K562 (cell line): ENCODE measurements around the gene SLC6A7. TPM values are rescaled to one million over a fixed set of nuclear protein-coding genes. Genes with fewer than 3 reads are reported as not detected.

Experiments used
- ATAC-seq: fragments of 200-7000 bp; cut with Tn5 transposase; 3 replicates; pipeline ENCODE4 v1.9.1; 2020; ENCODE audit warnings: moderate library complexity
- Bru-seq: library from RNA; stranded (reverse); fragments of 400-500 nt; gene quantifications from one replicate; lab custom pipeline; 2021; lab: Mats Ljungman, UMichigan
- BruChase-seq, 2 experiments: library from RNA; stranded (reverse); fragments of 400-500 nt; gene quantifications; one replicate each; lab custom pipeline; 2021; lab: Mats Ljungman, UMichigan
- BruUV-seq: library from RNA; stranded (reverse); fragments of 400-500 nt; replicated peaks from 2 replicates; lab custom pipeline; 2021; lab: Mats Ljungman, UMichigan
- CTCF ChIA-PET: fragments of 300-600 bp; formaldehyde crosslinking; extraction: SDS; loops from one replicate; lab custom pipeline; 2021; ENCODE audit warnings: low intra/inter-chr PET ratio; lab: Yijun Ruan, JAX
- POLR2A ChIA-PET: fragments of 300-600, 350-650 bp; sonication (Branson Sonifier 250); formaldehyde crosslinking; extraction: SDS; loops from one replicate; lab custom pipeline; 2021; ENCODE audit warnings: antibody characterized with exemption, inconsistent platforms; lab: Yijun Ruan, JAX
- DNase-seq, 4 experiments: peaks; one replicate each; pipeline versions ENCODE4 v3.0.0 to v3.0.0-alpha.2; 2011 to 2018; ENCODE audit warnings: low spot score in 3 of 4, mixed read lengths in 3 of 4; ENCODE audit errors: extremely low read depth in 1 of 4
- FAIRE-seq: peaks from 2 replicates; lab custom pipeline; 2011; peaks lifted over from hg19 to GRCh38; lab: Jason Lieb, UNC
- H2AFZ ChIP-seq: 2 replicates; pipeline ENCODE4 v1.6.0; 2011; ENCODE audit warnings: low read depth, low read length, control low read depth, inconsistent platforms
- H3K27ac ChIP-seq: fragments of 200-600 bp; 3 replicates; pipeline ENCODE4 v1.8.0; 2011; ENCODE audit warnings: low read depth, mild to moderate bottlenecking, control low read depth, inconsistent platforms, low read length, moderate library complexity, mixed read lengths; ENCODE audit errors: extremely low read depth
- H3K27me3 ChIP-seq, 2 experiments: fragments of 300-600 bp in 1 of 2; 2 replicates in 1 of 2; 3 replicates in 1 of 2; pipeline versions ENCODE4 v1.6.0 to v1.8.0; 2011; ENCODE audit warnings: inconsistent platforms in 2 of 2, low read length in 2 of 2, mild to moderate bottlenecking in 1 of 2, mixed read lengths in 1 of 2, moderate library complexity in 1 of 2; ENCODE audit not compliant: control insufficient read depth in 2 of 2, insufficient read depth in 2 of 2
- H3K36me3 ChIP-seq: fragments of 300-600 bp; 3 replicates; pipeline ENCODE4 v1.8.0; 2011; ENCODE audit warnings: mild to moderate bottlenecking, low read length, inconsistent platforms; ENCODE audit not compliant: control insufficient read depth, insufficient read depth
- H3K4me1 ChIP-seq, 2 experiments: fragments of 200-600 bp in 1 of 2; replicated peaks in 1 of 2; 2 replicates in 1 of 2; 3 replicates in 1 of 2; pipeline versions ENCODE4 v1.5.1 to v1.8.0; 2011; ENCODE audit warnings: inconsistent platforms in 2 of 2, low read length in 2 of 2, mild to moderate bottlenecking in 1 of 2, mixed read lengths in 1 of 2, moderate library complexity in 1 of 2; ENCODE audit not compliant: control insufficient read depth in 2 of 2, insufficient read depth in 2 of 2
- H3K4me2 ChIP-seq: 2 replicates; pipeline ENCODE4 v1.6.1; 2011; ENCODE audit warnings: low read length, control low read depth, inconsistent platforms, mixed read lengths; ENCODE audit not compliant: insufficient read depth
- H3K4me3 ChIP-seq: fragments of 200-600 bp; sonication (generic), shearing (Covaris generic); 2 replicates; pipeline ENCODE4 v1.5.1; 2016; ENCODE audit warnings: control low read depth, inconsistent platforms
- H3K79me2 ChIP-seq: fragments of 200-600 bp; 3 replicates; pipeline ENCODE4 v1.8.0; 2011; ENCODE audit warnings: low read length, inconsistent platforms; ENCODE audit not compliant: control insufficient read depth, insufficient read depth
- H3K9ac ChIP-seq, 2 experiments: 2 replicates each; pipeline versions ENCODE4 v1.6.0 to v1.6.1; 2011; ENCODE audit warnings: low read depth in 2 of 2, low read length in 2 of 2, control low read depth in 1 of 2, inconsistent platforms in 1 of 2, mild to moderate bottlenecking in 1 of 2, mixed read lengths in 1 of 2; ENCODE audit not compliant: insufficient read depth in 1 of 2
- H3K9me1 ChIP-seq: one replicate; pipeline ENCODE4 v1.6.0; 2011; ENCODE audit warnings: inconsistent platforms, mild to moderate bottlenecking, low read length, moderate library complexity; ENCODE audit not compliant: control insufficient read depth, insufficient read depth
- H3K9me3 ChIP-seq: replicated peaks from 2 replicates; pipeline ENCODE4 v1.5.1; 2011; ENCODE audit warnings: low read depth, low read length, inconsistent platforms; ENCODE audit not compliant: control insufficient read depth, insufficient read depth
- H4K20me1 ChIP-seq: replicated peaks from 2 replicates; pipeline ENCODE4 v1.6.1; 2011; ENCODE audit warnings: low read length, inconsistent platforms, mixed read lengths; ENCODE audit not compliant: control insufficient read depth, insufficient read depth
- GATAD2A ChIP-seq: fragments of 450-650 bp; IDR thresholded peaks from 2 replicates; pipeline ENCODE4 v1.6.1; 2017
- GATAD2B ChIP-seq: fragments of 450-650 bp; IDR thresholded peaks from 2 replicates; pipeline ENCODE4 v1.6.1; 2017; ENCODE audit warnings: mild to moderate bottlenecking, borderline replicate concordance
- GTF2F1 ChIP-seq: IDR thresholded peaks from 2 replicates; pipeline ENCODE4 v1.6.1; 2011; ENCODE audit warnings: low read depth, low read length, improper control_type of control experiment
- HDGF ChIP-seq: fragments of 450-650 bp; IDR thresholded peaks from 2 replicates; pipeline ENCODE4 v1.6.1; 2016
- TEAD4 ChIP-seq, 2 experiments: sonication (generic) in 1 of 2; formaldehyde crosslinking in 1 of 2; IDR thresholded peaks; 2 replicates each; pipeline versions ENCODE4 v1.6.1 to v1.8.0; 2012 to 2022; ENCODE audit warnings: borderline replicate concordance in 1 of 2, inconsistent platforms in 1 of 2, low read length in 1 of 2, mild to moderate bottlenecking in 1 of 2, missing genetic modification reagents in 1 of 2
- WGBS: fragments of 100-300 bp; shearing (Covaris generic); methylation state at CpG from one replicate; pipeline ENCODE4 v1.1.6; 2016; ENCODE audit warnings: low coverage, mixed read lengths; ENCODE audit not compliant: insufficient coverage; ENCODE audit errors: missing lambda C conversion rate; 5-methylcytosine and 5-hydroxymethylcytosine counted together
- in situ Hi-C: fragments of 300-500 bp; cut with MboI; formaldehyde crosslinking; loops from 4 replicates; pipeline ENCODE4 v1.15.0; 2018; ENCODE audit warnings: inconsistent platforms, mixed read lengths
- intact Hi-C: fragments of 100-400 bp; cut with micrococcal nuclease; formaldehyde crosslinking; loops from 2 replicates; pipeline ENCODE4 v1.14.2; 2022
- long read RNA-seq, 3 experiments: library from polyadenylated mRNA in 2 of 3; library from RNA in 1 of 3; unstranded in 2 of 3; stranded (forward) in 1 of 3; transcript quantifications; one replicate each; pipeline ENCODE4 v2.0.0, GENCODE V29; 2019 to 2022
- polyA minus RNA-seq, 3 experiments: library from RNA; depleted of rRNA, polyadenylated mRNA; stranded (reverse); fragments of >200 nt; gene quantifications; 2 replicates each; pipeline ENCODE4 v1.2.3, GENCODE V29; 2011
- polyA plus RNA-seq, 8 experiments: library from polyadenylated mRNA; depleted of rRNA in 4 of 8; stranded (reverse) in 5 of 8; unstranded in 3 of 8; fragments of >200 nt; fragmentation: Nextera tagmentation in 2 of 8; fragmentation: Illumina TruSeq in 1 of 8; extraction: Ambion mirVana in 2 of 8; extraction: Trizol in 1 of 8; gene quantifications; 2 replicates each; pipeline versions ENCODE4 v1.2.1 to v1.2.3, GENCODE V29; 2011 to 2014; ENCODE audit warnings: inconsistent platforms in 1 of 8, missing spikeins in 1 of 8
- total RNA-seq, 7 experiments: library from RNA; depleted of rRNA in 6 of 7; stranded (reverse); fragments of >200 nt in 6 of 7; fragmentation: Illumina TruSeq in 2 of 7; extraction: Trizol in 2 of 7; gene quantifications; 2 replicates each; pipeline versions ENCODE4 v1.2.1 to v1.2.3, GENCODE V29; 2011 to 2021; ENCODE audit warnings: low replicate concordance in 1 of 7

SLC6A7 gene
- not detected in 2 replicates for total RNA-seq (2011; cell fraction: chromatin; rRNA removed; ENCODE audit: low replicate concordance)
- total RNA-seq (2011; cell fraction: nucleolus; rRNA removed) = not detected in 2 replicates
- not detected in 2 replicates for total RNA-seq (2011; cell fraction: nucleoplasm; rRNA removed)
- not detected in 2 replicates for total RNA-seq (2014; rRNA removed)
- not detected in 2 replicates for total RNA-seq (2014; rRNA removed; fragmentation: Illumina TruSeq; extraction: Trizol)
- not detected in 2 replicates for total RNA-seq (2015; rRNA removed; fragmentation: Illumina TruSeq; extraction: Trizol)
- total RNA-seq (2021) = not detected in 2 replicates
- polyA plus RNA-seq (2011; rRNA removed) = not detected in 2 replicates
- not detected in 2 replicates for polyA plus RNA-seq (2011; cell fraction: cytosol; rRNA removed)
- polyA plus RNA-seq (2011; cell fraction: nucleus; rRNA removed) = not detected in 2 replicates
- polyA plus RNA-seq (2012) = not detected in 2 replicates
- polyA plus RNA-seq (2014; fragmentation: Illumina TruSeq; extraction: Trizol) = not detected in 2 replicates
- not detected for polyA plus RNA-seq (2014; fragmentation: Nextera tagmentation; extraction: Ambion mirVana)
- not detected in 2 replicates for polyA plus RNA-seq (2014; rRNA removed)
- polyA minus RNA-seq (2011; rRNA and poly(A)+ RNA removed) = not detected in 2 replicates
- polyA minus RNA-seq (2011; cell fraction: cytosol; rRNA and poly(A)+ RNA removed) = not detected in 2 replicates
- not detected in 2 replicates for polyA minus RNA-seq (2011; cell fraction: nucleus; rRNA and poly(A)+ RNA removed)
- Bru-seq, nascent RNA = percentile 4 among the genes with signal in this experiment
- not detected for BruChase-seq, experiment 1, labeled RNA remaining after a 2-hour chase
- BruChase-seq, experiment 2, labeled RNA remaining after a 6-hour chase = not detected
- long read RNA-seq, experiment 1 = 0 reads
- long read RNA-seq, experiment 2 = 0 reads
- long read RNA-seq, experiment 3 = 0 reads

DNA sequence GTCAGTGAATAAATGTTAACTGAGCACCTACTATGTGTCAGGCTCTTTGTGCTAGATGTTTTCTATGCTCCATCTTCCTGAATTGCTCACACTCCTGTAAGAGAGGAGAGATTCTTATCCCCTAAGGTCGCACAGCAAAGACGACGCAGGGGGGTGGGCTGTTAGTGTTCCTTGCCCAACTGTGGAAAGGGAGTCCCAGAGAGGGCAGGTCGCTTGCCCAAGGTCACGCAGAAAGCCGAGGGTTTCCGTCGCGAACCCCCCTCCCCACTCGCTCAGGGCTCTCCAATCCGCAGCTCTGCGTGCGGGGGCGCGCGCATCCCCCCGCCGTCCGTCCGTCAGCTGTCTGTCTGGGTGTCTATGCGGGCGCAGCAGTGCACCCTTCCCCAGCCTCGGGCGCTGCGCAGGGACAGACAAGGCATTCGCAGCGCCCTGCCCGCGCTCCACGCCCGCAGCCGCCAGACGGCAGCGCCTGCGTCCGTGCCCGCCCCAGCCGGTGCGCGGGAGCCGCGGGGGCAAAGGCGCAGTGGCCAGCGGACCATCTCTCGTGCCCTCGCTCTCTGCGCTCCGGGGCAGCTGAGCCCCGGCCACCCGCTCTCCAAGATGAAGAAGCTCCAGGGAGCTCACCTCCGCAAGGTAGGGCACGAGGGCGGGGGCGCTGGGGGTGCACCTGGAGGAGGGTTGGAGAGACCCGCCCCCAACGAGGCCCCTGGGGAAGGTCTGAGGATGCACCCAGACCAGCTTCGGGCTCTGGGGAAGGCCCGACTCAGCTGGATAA is at the start of gene SLC6A7:
Gene SLC6A7 (plus strand): TSS at position 335 of the 775 bp plus-strand sequence. CDS start 266 bp downstream, at position 601.
- intact Hi-C loops (no loop called here), in situ Hi-C loops (no loop called here)
- FAIRE-seq (no peak), DNase-seq (no peak), ATAC-seq (no peak)
- peaks cover 40 to 89% of the 10 kb centered on the region in 2 experiments for H3K27me3 ChIP-seq
- no peaks in the 10 kb centered on the region for H3K9me1 ChIP-seq
- H3K4me1 ChIP-seq = peaks cover 0 to 7% of the 10 kb centered on the region in 2 experiments; a peak in 1 of 5 replicates
- no peaks in the 10 kb centered on the region for H3K79me2 ChIP-seq
- WGBS = 15% methylated on average over 36 of the region's 58 CpGs
- ChIA-PET CTCF (no interaction called here), POLR2A (interaction anchor here (1.4 kb wide), 2 partner anchors 23 to 122 kb away, joined by 3 to 6 read pairs; no protein-coding TSS in a partner anchor)
- no TSS peak for BruUV-seq
- 0 out of 2 replicates have a peak, but pooled peaks cover 7% of the 10 kb centered on the region for H4K20me1 ChIP-seq
- H3K9me3 ChIP-seq = no peaks in the 10 kb centered on the region
- H3K4me3 ChIP-seq = no peak within 1 kb of the TSS
- no peak within 1 kb of the TSS for H3K27ac ChIP-seq
- no peak within 1 kb of the TSS for H2AFZ ChIP-seq
- H3K4me2 ChIP-seq = no peak within 1 kb of the TSS
- H3K36me3 ChIP-seq = no peaks in the 10 kb centered on the region
- no peak for TF ChIP-seq TEAD4 (IDR thresholded peaks at IDR 0.05; ENCODE audit: low read length)
- no peak for TF ChIP-seq TEAD4 (CRISPR knock-in tag; IDR thresholded peaks at IDR 0.05; ENCODE audit: borderline replicate concordance)
- no peak for TF ChIP-seq GATAD2A
- no peak for TF ChIP-seq HDGF
- TF ChIP-seq GATAD2B = no peak
- TF ChIP-seq GTF2F1 = no peak
- no peak within 1 kb of the TSS for H3K9ac ChIP-seq
